A549 (cell line): ENCODE measurements around the gene RGS5. TPM values are rescaled to one million over a fixed set of nuclear protein-coding genes. Genes with fewer than 3 reads are reported as not detected.

Experiments
- ATAC-seq, 2 experiments: fragments of 200-7000 bp in 1 of 2; fragments of >200 bp in 1 of 2; cut with Nextera tagmentation in 1 of 2; cut with Tn5 transposase in 1 of 2; 3 replicates each; pipeline versions ENCODE4 v1.8.0 to v1.9.1; 2018 to 2020; ENCODE audit warnings: mild to moderate bottlenecking in 1 of 2, moderate library complexity in 1 of 2
- CTCF ChIA-PET: fragments of 300-600 bp; sonication (Branson Sonifier 250); formaldehyde crosslinking; extraction: SDS; loops from one replicate; lab custom pipeline; 2021; ENCODE audit warnings: antibody characterized with exemption, inconsistent platforms; lab: Yijun Ruan, JAX
- POLR2A ChIA-PET: fragments of 350-600 bp; formaldehyde crosslinking; extraction: SDS; loops from one replicate; lab custom pipeline; 2021; ENCODE audit warnings: antibody characterized with exemption, inconsistent platforms; lab: Yijun Ruan, JAX
- DNase-seq, 2 experiments: peaks; one replicate each; pipeline versions ENCODE4 v3.0.0 to v3.0.0-alpha.2; 2011 to 2016; ENCODE audit warnings: low read depth in 1 of 2, low spot score in 1 of 2
- FAIRE-seq: peaks from 2 replicates; lab custom pipeline; 2011; peaks lifted over from hg19 to GRCh38; lab: Jason Lieb, UNC
- H3K27ac ChIP-seq, 2 experiments: fragments of >200 bp; sonication (Bioruptor Twin); formaldehyde crosslinking; 3 replicates each; pipeline ENCODE4 v1.5.1; 2016 to 2017
- H3K4me1 ChIP-seq: fragments of >200 bp; sonication (Bioruptor Twin); formaldehyde crosslinking; 3 replicates; pipeline ENCODE4 v1.6.1; 2016
- H3K4me2 ChIP-seq: fragments of >200 bp; sonication (Bioruptor Twin); formaldehyde crosslinking; 3 replicates; pipeline ENCODE4 v1.6.1; 2016
- H3K4me3 ChIP-seq: fragments of >200 bp; sonication (Bioruptor Twin); formaldehyde crosslinking; 3 replicates; pipeline ENCODE4 v1.5.1; 2016
- H3K9me3 ChIP-seq: fragments of >200 bp; sonication (Bioruptor Twin); formaldehyde crosslinking; 3 replicates; pipeline ENCODE4 v1.6.1; 2016
- CBX8 ChIP-seq: fragments of 200-600 bp; sonication (generic); IDR thresholded peaks from 2 replicates; pipeline ENCODE4 v1.6.1; 2016
- EHMT2 ChIP-seq: fragments of 200-600 bp; sonication (generic); IDR thresholded peaks from 2 replicates; pipeline ENCODE4 v1.6.1; 2016; ENCODE audit warnings: antibody characterized with exemption, low read depth, mild to moderate bottlenecking, moderate library complexity
- EP300 ChIP-seq, 2 experiments: fragments of >200 bp; sonication (Bioruptor Twin); formaldehyde crosslinking; IDR thresholded peaks; 2 replicates in 1 of 2; 3 replicates in 1 of 2; pipeline ENCODE4 v1.6.1; 2016 to 2017
- FOSL2 ChIP-seq, 2 experiments: fragments of 450-650 bp in 1 of 2; fragments of >200 bp in 1 of 2; sonication (Bioruptor Twin) in 1 of 2; formaldehyde crosslinking; IDR thresholded peaks; 2 replicates each; pipeline versions ENCODE4 v1.5.0 to v1.6.1; 2016 to 2020; ENCODE audit warnings: mild to moderate bottlenecking in 1 of 2, moderate library complexity in 1 of 2
- GATA3 ChIP-seq: IDR thresholded peaks from 2 replicates; pipeline ENCODE4 v1.6.1; 2012; ENCODE audit warnings: borderline replicate concordance
- HDAC2 ChIP-seq: fragments of 200-600 bp; sonication (generic); IDR thresholded peaks from 2 replicates; pipeline ENCODE4 v1.6.1; 2016
- HOXB5 ChIP-seq: fragments of 250-450 bp; sonication (Bioruptor Pico); IDR thresholded peaks from 2 replicates; pipeline ENCODE4 v1.5.0; 2020; ENCODE audit warnings: mild to moderate bottlenecking, moderate library complexity
- NR3C1 ChIP-seq: fragments of >200 bp; sonication (Bioruptor Twin); formaldehyde crosslinking; IDR thresholded peaks from 3 replicates; pipeline ENCODE4 v1.6.1; 2017
- PHF8 ChIP-seq: fragments of 200-600 bp; sonication (generic); IDR thresholded peaks from 2 replicates; pipeline ENCODE4 v1.6.1; 2016; ENCODE audit warnings: low read depth, mild to moderate bottlenecking, antibody characterized with exemption, moderate library complexity, borderline replicate concordance
- POLR2AphosphoS2 ChIP-seq: conservative IDR thresholded peaks from 2 replicates; pipeline ENCODE4 v1.6.1; 2012; ENCODE audit warnings: low read length, improper control_type of control experiment, inconsistent platforms
- RFX5 ChIP-seq: fragments of 450-650 bp; IDR thresholded peaks from 2 replicates; pipeline ENCODE4 v1.7.1; 2014; ENCODE audit warnings: antibody characterized with exemption, mild to moderate bottlenecking, moderate library complexity
- SREBF2 ChIP-seq: fragments of 450-650 bp; IDR thresholded peaks from 2 replicates; pipeline ENCODE4 v1.6.1; 2014; ENCODE audit warnings: mild to moderate bottlenecking, moderate library complexity
- TP53 ChIP-seq: fragments of 250-450 bp; sonication (Bioruptor Pico); IDR thresholded peaks from 2 replicates; pipeline ENCODE4 v1.5.0; 2021; ENCODE audit warnings: mild to moderate bottlenecking, moderate library complexity
- ZNF302 ChIP-seq: fragments of 250-450 bp; sonication (Bioruptor Pico); IDR thresholded peaks from 2 replicates; pipeline ENCODE4 v1.9.0; 2021; ENCODE audit warnings: inconsistent platforms, mild to moderate bottlenecking, moderate library complexity
- ZSCAN20 ChIP-seq: fragments of 250-450 bp; sonication (Bioruptor Pico); IDR thresholded peaks from 2 replicates; pipeline ENCODE4 v1.8.0; 2022; ENCODE audit warnings: mild to moderate bottlenecking, moderate library complexity
- WGBS: methylation state at CpG from one replicate; pipeline ENCODE4 v1.1.6; 2017; ENCODE audit errors: missing lambda C conversion rate; 5-methylcytosine and 5-hydroxymethylcytosine counted together
- polyA plus RNA-seq, 4 experiments: library from polyadenylated mRNA; depleted of rRNA in 3 of 4; stranded (reverse); fragments of >200 nt; fragmentation: RNase III in 1 of 4; extraction: RNeasy Plus Mini Kit Qiagen cat#74134 plus additional on column Dnase treatment in 1 of 4; gene quantifications; 2 replicates in 3 of 4; 3 replicates in 1 of 4; pipeline ENCODE4 v1.2.3, GENCODE V29; 2011 to 2017
- TF ChIP-seq, protein P1 (sequence below): fragments of 250-450 bp; sonication (Bioruptor Pico); IDR thresholded peaks from 2 replicates; pipeline ENCODE4 v1.5.0; 2020; ENCODE audit warnings: low read depth, mild to moderate bottlenecking, moderate library complexity
- TF ChIP-seq, protein P2 (sequence below): IDR thresholded peaks from 2 replicates; pipeline ENCODE4 v1.6.1; 2012
- TF ChIP-seq, protein P3 (sequence below): fragments of >200 bp; sonication (Bioruptor Twin); formaldehyde crosslinking; IDR thresholded peaks from 3 replicates; pipeline ENCODE4 v1.6.1; 2016
- TF ChIP-seq, protein P4 (sequence below): IDR thresholded peaks from 2 replicates; pipeline ENCODE4 v1.6.1; 2012; ENCODE audit warnings: low read depth, borderline replicate concordance

RGS5 gene
- polyA plus RNA-seq, 2 of the 4 experiments (the other 2 are of a cell fraction): 2.2 to 6.5 TPM

DNA sequence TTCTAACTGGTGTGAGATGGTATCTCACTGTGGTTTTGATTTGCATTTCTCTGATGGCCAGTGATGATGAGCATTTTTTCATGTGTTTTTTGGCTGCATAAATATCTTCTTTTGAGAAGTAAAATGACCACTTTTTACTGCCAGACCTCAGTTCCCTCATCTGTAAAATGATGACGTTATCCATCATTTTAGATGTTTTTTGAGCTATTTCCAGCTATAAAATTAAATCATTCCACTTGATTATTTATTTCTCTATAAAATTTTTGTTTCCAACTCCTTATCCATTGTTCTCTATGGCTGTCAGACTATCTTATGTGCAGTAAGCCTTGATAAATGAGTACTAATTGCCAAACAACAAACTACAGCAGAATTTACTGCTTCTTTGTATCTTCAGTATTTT, 33.2 kb downstream of the RGS5 start:
- DNase-seq (no peak), ATAC-seq (no peak), FAIRE-seq (no peak)
- ChIA-PET CTCF (no interaction called here), POLR2A (no interaction called here)
- H3K27ac ChIP-seq: no peak overlapping the region
- peaks cover 8% of the 10 kb centered on the region; the same call in 2 of the 3 replicates for H3K4me1 ChIP-seq
- no peak for TF ChIP-seq ZNF302
- TF ChIP-seq, protein P1, sequence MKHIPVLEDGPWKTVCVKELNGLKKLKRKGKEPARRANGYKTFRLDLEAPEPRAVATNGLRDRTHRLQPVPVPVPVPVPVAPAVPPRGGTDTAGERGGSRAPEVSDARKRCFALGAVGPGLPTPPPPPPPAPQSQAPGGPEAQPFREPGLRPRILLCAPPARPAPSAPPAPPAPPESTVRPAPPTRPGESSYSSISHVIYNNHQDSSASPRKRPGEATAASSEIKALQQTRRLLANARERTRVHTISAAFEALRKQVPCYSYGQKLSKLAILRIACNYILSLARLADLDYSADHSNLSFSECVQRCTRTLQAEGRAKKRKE (CRISPR knock-in tag): no peak
- TF ChIP-seq FOSL2 (IDR thresholded peaks at IDR 0.05): no peak
- no peak for TF ChIP-seq FOSL2 (CRISPR knock-in tag; IDR thresholded peaks at IDR 0.05)
- TF ChIP-seq POLR2AphosphoS2: no peak
- no peak for TF ChIP-seq ZSCAN20 (CRISPR knock-in tag)
- TF ChIP-seq RFX5: no peak
- TF ChIP-seq, protein P2, sequence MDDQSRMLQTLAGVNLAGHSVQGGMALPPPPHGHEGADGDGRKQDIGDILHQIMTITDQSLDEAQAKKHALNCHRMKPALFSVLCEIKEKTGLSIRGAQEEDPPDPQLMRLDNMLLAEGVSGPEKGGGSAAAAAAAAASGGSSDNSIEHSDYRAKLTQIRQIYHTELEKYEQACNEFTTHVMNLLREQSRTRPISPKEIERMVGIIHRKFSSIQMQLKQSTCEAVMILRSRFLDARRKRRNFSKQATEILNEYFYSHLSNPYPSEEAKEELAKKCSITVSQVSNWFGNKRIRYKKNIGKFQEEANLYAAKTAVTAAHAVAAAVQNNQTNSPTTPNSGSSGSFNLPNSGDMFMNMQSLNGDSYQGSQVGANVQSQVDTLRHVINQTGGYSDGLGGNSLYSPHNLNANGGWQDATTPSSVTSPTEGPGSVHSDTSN: no peak
- TF ChIP-seq GATA3: no peak
- TF ChIP-seq, protein P3, sequence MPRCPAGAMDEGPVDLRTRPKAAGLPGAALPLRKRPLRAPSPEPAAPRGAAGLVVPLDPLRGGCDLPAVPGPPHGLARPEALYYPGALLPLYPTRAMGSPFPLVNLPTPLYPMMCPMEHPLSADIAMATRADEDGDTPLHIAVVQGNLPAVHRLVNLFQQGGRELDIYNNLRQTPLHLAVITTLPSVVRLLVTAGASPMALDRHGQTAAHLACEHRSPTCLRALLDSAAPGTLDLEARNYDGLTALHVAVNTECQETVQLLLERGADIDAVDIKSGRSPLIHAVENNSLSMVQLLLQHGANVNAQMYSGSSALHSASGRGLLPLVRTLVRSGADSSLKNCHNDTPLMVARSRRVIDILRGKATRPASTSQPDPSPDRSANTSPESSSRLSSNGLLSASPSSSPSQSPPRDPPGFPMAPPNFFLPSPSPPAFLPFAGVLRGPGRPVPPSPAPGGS: no peak
- no peak for TF ChIP-seq NR3C1
- TF ChIP-seq HOXB5 (CRISPR knock-in tag): no peak
- no peak for TF ChIP-seq EHMT2
- TF ChIP-seq, protein P4, sequence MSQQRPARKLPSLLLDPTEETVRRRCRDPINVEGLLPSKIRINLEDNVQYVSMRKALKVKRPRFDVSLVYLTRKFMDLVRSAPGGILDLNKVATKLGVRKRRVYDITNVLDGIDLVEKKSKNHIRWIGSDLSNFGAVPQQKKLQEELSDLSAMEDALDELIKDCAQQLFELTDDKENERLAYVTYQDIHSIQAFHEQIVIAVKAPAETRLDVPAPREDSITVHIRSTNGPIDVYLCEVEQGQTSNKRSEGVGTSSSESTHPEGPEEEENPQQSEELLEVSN: no peak
- no peak for TF ChIP-seq HDAC2
- no peak for TF ChIP-seq CBX8
- no peak overlapping the region for H3K4me3 ChIP-seq
- no peaks in the 10 kb centered on the region for H3K9me3 ChIP-seq
- no peak overlapping the region for H3K4me2 ChIP-seq
- 54% methylated on average over 1 of the region's 1 CpG for WGBS

DNA sequence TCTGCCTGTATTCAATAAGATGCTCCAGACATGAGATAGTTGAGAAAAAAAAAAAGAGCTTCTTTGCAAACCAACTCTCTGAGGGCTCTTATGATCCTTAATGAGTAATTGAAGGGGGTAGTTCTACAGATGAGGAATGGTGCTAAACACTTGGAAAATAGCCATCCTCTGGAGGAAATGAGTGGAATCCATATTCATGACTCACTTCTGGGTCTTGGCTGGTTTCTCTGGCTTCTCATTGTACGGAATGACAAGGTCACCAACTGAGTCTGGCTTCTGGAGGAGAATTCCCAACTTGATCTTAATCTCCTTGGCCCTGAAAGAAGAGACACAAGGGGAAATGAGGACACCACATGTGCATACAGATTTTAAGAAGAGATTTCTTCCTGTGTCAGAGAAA, 34.7 kb downstream of the RGS5 start:
- Histone ChIP-seq H3K9me3 (no peaks in the 10 kb centered on the region), H3K4me1 (peaks cover 4% of the 10 kb centered on the region; the same call in 1 of the 3 replicates), H3K4me2 (0 out of 3 replicates have a peak overlapping the region, but pooled peaks have one; percentile 1), H3K4me3 (no peak overlapping the region), H3K27ac (no peak overlapping the region)
- ChIA-PET POLR2A (no interaction called here), CTCF (interaction anchor here (1.1 kb wide), 1 partner anchor 320 kb away, joined by 5 read pairs; no protein-coding TSS in a partner anchor)
- 0% methylated on average over 1 of the region's 1 CpG for WGBS
- DNase-seq (peak in 1 of 2 experiments; percentile 26), FAIRE-seq (no peak), ATAC-seq (peak in 1 of 2 experiments; percentile 23; a peak in 2 of 6 replicates)
- no peak for TF ChIP-seq HDAC2
- TF ChIP-seq EP300 (IDR thresholded peaks at IDR 0.05): no peak
- no peak for TF ChIP-seq SREBF2
- no peak for TF ChIP-seq TP53 (CRISPR knock-in tag)
- TF ChIP-seq, protein P2: no peak
- TF ChIP-seq NR3C1: no peak
- TF ChIP-seq PHF8: no peak
